Measurements from ENCODE around the gene IGSF22. TPM values are rescaled to one million over a fixed set of nuclear protein-coding genes. Genes with fewer than 3 reads are reported as not detected.

IGSF22 gene
- total RNA-seq, 1 donor from 2014 or later, result under 0.01 TPM

DNA sequence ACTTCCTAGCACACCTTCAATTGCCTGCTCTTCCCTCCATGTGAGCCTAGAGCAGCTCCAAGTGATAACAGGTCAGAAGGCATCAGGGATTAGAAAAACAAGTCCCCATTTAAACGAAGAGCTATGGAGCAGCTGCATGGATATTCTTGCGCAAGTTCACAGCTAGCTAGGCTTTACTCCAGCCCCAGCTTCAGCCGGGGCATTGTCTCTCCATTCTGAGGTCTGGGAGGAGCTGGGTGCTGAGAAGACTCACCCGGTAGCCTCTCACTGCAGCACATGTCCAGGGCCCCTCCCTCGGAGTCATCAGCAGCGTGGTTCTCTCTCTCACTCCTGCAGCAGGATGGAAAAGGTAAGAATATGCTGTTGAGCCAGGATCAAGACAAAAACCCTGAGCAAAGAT is 39.6 kb upstream of the IGSF22 start:
- Histone ChIP-seq H3K4me3 (ENCODE audit: low read depth, low read length) (no peak overlapping the region), H3K36me3 (ENCODE audit: control insufficient read depth, insufficient read depth, low read length) (no peaks in the 10 kb centered on the region), H3K27me3 (ENCODE audit: control insufficient read depth, insufficient read depth, low read length) (no peaks in the 10 kb centered on the region)
- no peak for FAIRE-seq
- no peak for DNase-seq (ENCODE audit: low read depth)
- TF ChIP-seq, protein P1, sequence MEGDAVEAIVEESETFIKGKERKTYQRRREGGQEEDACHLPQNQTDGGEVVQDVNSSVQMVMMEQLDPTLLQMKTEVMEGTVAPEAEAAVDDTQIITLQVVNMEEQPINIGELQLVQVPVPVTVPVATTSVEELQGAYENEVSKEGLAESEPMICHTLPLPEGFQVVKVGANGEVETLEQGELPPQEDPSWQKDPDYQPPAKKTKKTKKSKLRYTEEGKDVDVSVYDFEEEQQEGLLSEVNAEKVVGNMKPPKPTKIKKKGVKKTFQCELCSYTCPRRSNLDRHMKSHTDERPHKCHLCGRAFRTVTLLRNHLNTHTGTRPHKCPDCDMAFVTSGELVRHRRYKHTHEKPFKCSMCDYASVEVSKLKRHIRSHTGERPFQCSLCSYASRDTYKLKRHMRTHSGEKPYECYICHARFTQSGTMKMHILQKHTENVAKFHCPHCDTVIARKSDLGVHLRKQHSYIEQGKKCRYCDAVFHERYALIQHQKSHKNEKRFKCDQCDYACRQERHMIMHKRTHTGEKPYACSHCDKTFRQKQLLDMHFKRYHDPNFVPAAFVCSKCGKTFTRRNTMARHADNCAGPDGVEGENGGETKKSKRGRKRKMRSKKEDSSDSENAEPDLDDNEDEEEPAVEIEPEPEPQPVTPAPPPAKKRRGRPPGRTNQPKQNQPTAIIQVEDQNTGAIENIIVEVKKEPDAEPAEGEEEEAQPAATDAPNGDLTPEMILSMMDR (IDR thresholded peaks at IDR 0.05; ENCODE audit: insufficient read depth, low read length, severe bottlenecking), result no peak

DNA sequence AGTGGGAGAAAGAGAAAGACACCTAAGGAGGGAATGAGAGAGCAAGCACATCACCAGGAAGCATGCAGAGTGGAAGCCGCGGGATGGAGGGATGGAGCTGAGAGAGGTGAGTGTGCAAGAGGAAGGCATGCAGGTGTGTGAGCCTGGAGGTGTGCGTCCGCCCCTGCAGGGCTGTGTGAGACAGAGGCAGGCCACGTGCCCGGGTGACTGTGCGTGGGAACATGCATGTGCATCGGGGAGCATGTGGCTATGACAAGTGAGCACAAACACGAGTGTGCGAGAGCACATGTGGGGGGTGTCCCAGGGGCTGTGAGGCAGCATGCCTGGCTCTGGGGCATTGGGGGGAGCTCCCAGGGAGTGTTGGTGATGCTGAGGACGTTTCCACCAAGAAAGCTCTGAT is 35.8 kb upstream of the IGSF22 start:
- no peak overlapping the region for H3K4me3 ChIP-seq (ENCODE audit: low read depth, low read length)
- FAIRE-seq, result no peak
- TF ChIP-seq, protein P1 (IDR thresholded peaks at IDR 0.05; ENCODE audit: insufficient read depth, low read length, severe bottlenecking), result no peak
- H3K27me3 ChIP-seq (ENCODE audit: control insufficient read depth, insufficient read depth, low read length), result peaks cover 2% of the 10 kb centered on the region
- no peaks in the 10 kb centered on the region for H3K36me3 ChIP-seq (ENCODE audit: control insufficient read depth, insufficient read depth, low read length)
- DNase-seq (ENCODE audit: low read depth), result no peak

- DNase-seq (ENCODE audit: low read depth) (no peak), FAIRE-seq (no peak)
- TF ChIP-seq, protein P1 (IDR thresholded peaks at IDR 0.05; ENCODE audit: insufficient read depth, low read length, severe bottlenecking), result no peak
- H3K36me3 ChIP-seq (ENCODE audit: control insufficient read depth, insufficient read depth, low read length), result no peaks in the 10 kb centered on the region
- peaks cover 2% of the 10 kb centered on the region for H3K27me3 ChIP-seq (ENCODE audit: control insufficient read depth, insufficient read depth, low read length)
- H3K4me3 ChIP-seq (ENCODE audit: low read depth, low read length), result no peak overlapping the region
These were observed 35.2 kb upstream of the IGSF22 start for GRCh38 chr11:18761144-18761543.

- DNase-seq (ENCODE audit: low read depth) (no peak), FAIRE-seq (no peak)
- H3K4me3 ChIP-seq (ENCODE audit: low read depth, low read length), result no peak overlapping the region
- H3K27me3 ChIP-seq (ENCODE audit: control insufficient read depth, insufficient read depth, low read length), result peaks cover 2% of the 10 kb centered on the region
- no peaks in the 10 kb centered on the region for H3K36me3 ChIP-seq (ENCODE audit: control insufficient read depth, insufficient read depth, low read length)
- TF ChIP-seq, protein P1 (IDR thresholded peaks at IDR 0.05; ENCODE audit: insufficient read depth, low read length, severe bottlenecking), result no peak
These were observed 31.8 kb upstream of the IGSF22 start for GRCh38 chr11:18757811-18758210.

DNA sequence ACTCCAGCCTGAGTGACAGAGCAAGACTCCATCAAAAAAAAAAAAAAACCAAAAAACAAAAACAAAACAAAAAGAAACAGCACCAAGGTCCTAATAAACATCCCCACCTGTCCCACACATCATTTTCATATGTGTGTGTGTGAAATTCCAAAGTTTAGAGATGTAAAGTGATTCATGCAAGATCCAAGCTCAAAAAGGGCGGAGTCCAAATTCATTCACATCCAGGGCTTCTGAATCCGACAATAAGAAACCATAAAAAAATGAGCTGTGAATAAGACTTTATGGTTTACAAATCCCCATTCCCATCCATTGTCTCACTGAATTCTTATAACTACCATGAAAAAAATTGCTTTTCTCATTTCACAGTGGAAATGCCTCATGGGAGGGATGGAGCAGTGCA is 30.9 kb upstream of the IGSF22 start:
- H3K27me3 ChIP-seq (ENCODE audit: control insufficient read depth, insufficient read depth, low read length), result peaks cover 2% of the 10 kb centered on the region
- DNase-seq (ENCODE audit: low read depth) (no peak), FAIRE-seq (no peak)
- H3K36me3 ChIP-seq (ENCODE audit: control insufficient read depth, insufficient read depth, low read length), result no peaks in the 10 kb centered on the region
- no peak overlapping the region for H3K4me3 ChIP-seq (ENCODE audit: low read depth, low read length)
- TF ChIP-seq, protein P1 (IDR thresholded peaks at IDR 0.05; ENCODE audit: insufficient read depth, low read length, severe bottlenecking), result no peak

GRCh38 chr11:18754308-18754707 is 28.3 kb upstream of the IGSF22 start:
- DNase-seq (ENCODE audit: low read depth) (no peak), FAIRE-seq (no peak)
- TF ChIP-seq, protein P1 (IDR thresholded peaks at IDR 0.05; ENCODE audit: insufficient read depth, low read length, severe bottlenecking), result no peak
- peaks cover 2% of the 10 kb centered on the region for H3K27me3 ChIP-seq (ENCODE audit: control insufficient read depth, insufficient read depth, low read length)
- no peak overlapping the region for H3K4me3 ChIP-seq (ENCODE audit: low read depth, low read length)
- no peaks in the 10 kb centered on the region for H3K36me3 ChIP-seq (ENCODE audit: control insufficient read depth, insufficient read depth, low read length)

Measured in bronchial epithelial cell (primary cell).